ENCODE data around the gene RRAS2. TPM values are rescaled to one million over a fixed set of nuclear protein-coding genes. Genes with fewer than 3 reads are reported as not detected.

Gene RRAS2
- total RNA-seq, 1 donor from 2014 or later = 35.8 TPM

- no peaks in the 10 kb centered on the region for H3K36me3 ChIP-seq
- no peak overlapping the region for H3K4me3 ChIP-seq
- DNase-seq (no peak), ATAC-seq (no peak)
- no peak for TF ChIP-seq CTCF (IDR thresholded peaks at IDR 0.05)
- H3K4me1 ChIP-seq = peaks cover 11% of the 10 kb centered on the region
- no peak overlapping the region for H3K27ac ChIP-seq
- no peaks in the 10 kb centered on the region for H3K9me3 ChIP-seq
- H3K27me3 ChIP-seq (ENCODE audit: low read depth) = no peaks in the 10 kb centered on the region
- intact Hi-C loops (cut with DNase I) = no loop called here
Measured at GRCh38 chr11:14320020-14320419, 39.0 kb downstream of the RRAS2 start.

GRCh38 chr11:14318581-14318981, 40.4 kb downstream of the RRAS2 start:
- H3K4me3 ChIP-seq = no peak overlapping the region
- no peak for DNase-seq
- H3K9me3 ChIP-seq = no peaks in the 10 kb centered on the region
- ATAC-seq = peak; percentile 67 to 88
- no peaks in the 10 kb centered on the region for H3K36me3 ChIP-seq
- intact Hi-C loops (cut with DNase I) = no loop called here
- no peak for TF ChIP-seq CTCF (IDR thresholded peaks at IDR 0.05)
- no peak overlapping the region for H3K27ac ChIP-seq
- no peaks in the 10 kb centered on the region for H3K27me3 ChIP-seq (ENCODE audit: low read depth)
- peaks cover 11% of the 10 kb centered on the region for H3K4me1 ChIP-seq

DNA sequence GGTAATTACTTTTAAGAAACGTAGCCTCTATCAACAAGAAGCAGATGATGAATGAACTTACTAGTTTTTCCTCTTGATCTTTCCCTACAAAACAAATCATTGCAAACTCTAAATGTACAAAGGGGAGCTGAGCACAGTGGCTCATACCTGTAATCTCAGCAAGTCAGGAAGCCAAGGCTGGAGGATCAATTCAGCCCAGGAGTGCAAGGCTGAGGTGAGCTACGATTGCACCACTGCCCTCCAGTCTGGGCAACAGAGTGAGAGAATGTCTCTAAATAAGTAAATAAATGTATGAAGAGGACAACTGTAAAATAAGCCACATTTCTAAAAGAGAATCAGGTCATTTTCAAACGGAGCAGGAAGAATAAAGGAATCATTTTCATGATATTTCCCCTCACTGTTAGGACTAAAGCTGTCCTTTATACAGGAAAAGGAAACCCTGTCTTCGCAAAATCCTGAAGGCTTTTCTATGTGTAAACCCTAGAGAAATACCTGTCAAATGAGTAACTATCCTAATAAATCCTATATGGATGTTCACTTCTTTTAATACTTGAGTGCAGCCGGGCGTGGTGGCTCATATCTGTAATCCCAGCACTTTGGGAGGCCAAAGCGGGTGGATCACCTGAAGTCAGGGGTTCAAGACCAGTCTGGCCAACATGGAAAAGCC, 41.2 kb downstream of the RRAS2 start:
- no peak overlapping the region for H3K4me3 ChIP-seq
- H3K36me3 ChIP-seq = no peaks in the 10 kb centered on the region
- no peaks in the 10 kb centered on the region for H3K9me3 ChIP-seq
- no peak for DNase-seq
- intact Hi-C loops (cut with DNase I) = no loop called here
- no peak for TF ChIP-seq CTCF (IDR thresholded peaks at IDR 0.05)
- H3K27me3 ChIP-seq (ENCODE audit: low read depth) = no peaks in the 10 kb centered on the region
- peaks cover 17% of the 10 kb centered on the region for H3K4me1 ChIP-seq
- peak; percentile 64 to 80 for ATAC-seq
- H3K27ac ChIP-seq = no peak overlapping the region

- Histone ChIP-seq H3K36me3 (no peaks in the 10 kb centered on the region), H3K4me3 (no peak overlapping the region), H3K27me3 (ENCODE audit: low read depth) (no peaks in the 10 kb centered on the region), H3K4me1 (peaks cover 23% of the 10 kb centered on the region), H3K27ac (no peak overlapping the region), H3K9me3 (no peaks in the 10 kb centered on the region)
- no peak for DNase-seq
- intact Hi-C loops (cut with DNase I) = no loop called here
- TF ChIP-seq CTCF (IDR thresholded peaks at IDR 0.05) = no peak
- ATAC-seq = no peak
Measured at GRCh38 chr11:14315130-14315529, 43.9 kb downstream of the RRAS2 start.

GRCh38 chr11:14314127-14314526, 44.9 kb downstream of the RRAS2 start:
- H3K36me3 ChIP-seq = no peaks in the 10 kb centered on the region
- H3K9me3 ChIP-seq = no peaks in the 10 kb centered on the region
- TF ChIP-seq CTCF (IDR thresholded peaks at IDR 0.05) = no peak
- H3K27me3 ChIP-seq (ENCODE audit: low read depth) = no peaks in the 10 kb centered on the region
- H3K4me1 ChIP-seq = peaks cover 32% of the 10 kb centered on the region
- no peak for ATAC-seq
- intact Hi-C loops (cut with DNase I) = no loop called here
- DNase-seq = no peak
- H3K27ac ChIP-seq = no peak overlapping the region
- no peak overlapping the region for H3K4me3 ChIP-seq

All from lower lobe of right lung (tissue), 2 donors.